Ishikawa (cell line): ENCODE measurements around the gene SLC32A1.
A peak's percentile ranks its signal among the peaks of the same experiment; 100 is the strongest.

ENCODE experiments used
- CEBPB ChIP-seq: IDR thresholded peaks from 2 replicates; pipeline ENCODE4 v1.6.1; 2012
- CREB1 ChIP-seq: IDR thresholded peaks from 2 replicates; pipeline ENCODE4 v1.6.1; 2012; ENCODE audit warnings: low read depth
- EGR1 ChIP-seq: IDR thresholded peaks from 2 replicates; pipeline ENCODE4 v1.6.1; 2012
- EP300 ChIP-seq: IDR thresholded peaks from 2 replicates; pipeline ENCODE4 v1.6.1; 2012; ENCODE audit warnings: borderline replicate concordance
- FOXM1 ChIP-seq: IDR thresholded peaks from 2 replicates; pipeline ENCODE4 v1.6.1; 2012; ENCODE audit warnings: low read depth, borderline replicate concordance
- MAX ChIP-seq: IDR thresholded peaks from 2 replicates; pipeline ENCODE4 v1.6.1; 2012
- NFIC ChIP-seq: IDR thresholded peaks from 2 replicates; pipeline ENCODE4 v1.6.1; 2012
- RAD21 ChIP-seq: IDR thresholded peaks from 2 replicates; pipeline ENCODE4 v1.6.1; 2012; ENCODE audit warnings: low read depth
- REST ChIP-seq: IDR thresholded peaks from 2 replicates; pipeline ENCODE4 v1.6.1; 2012; ENCODE audit warnings: low read depth, mild to moderate bottlenecking
- TAF1 ChIP-seq: IDR thresholded peaks from 2 replicates; pipeline ENCODE4 v1.6.1; 2012; ENCODE audit warnings: low read depth, mild to moderate bottlenecking
- TCF12 ChIP-seq: IDR thresholded peaks from 2 replicates; pipeline ENCODE4 v1.6.1; 2012; ENCODE audit warnings: low read depth
- TEAD4 ChIP-seq: IDR thresholded peaks from 2 replicates; pipeline ENCODE4 v1.6.1; 2012
- USF1 ChIP-seq: IDR thresholded peaks from 2 replicates; pipeline ENCODE4 v1.6.1; 2012
- YY1 ChIP-seq: IDR thresholded peaks from 2 replicates; pipeline ENCODE4 v1.6.1; 2012; ENCODE audit warnings: low read depth
- ZBTB7A ChIP-seq: IDR thresholded peaks from 2 replicates; pipeline ENCODE4 v1.6.1; 2012; ENCODE audit warnings: low read depth

Gene SLC32A1, protein sequence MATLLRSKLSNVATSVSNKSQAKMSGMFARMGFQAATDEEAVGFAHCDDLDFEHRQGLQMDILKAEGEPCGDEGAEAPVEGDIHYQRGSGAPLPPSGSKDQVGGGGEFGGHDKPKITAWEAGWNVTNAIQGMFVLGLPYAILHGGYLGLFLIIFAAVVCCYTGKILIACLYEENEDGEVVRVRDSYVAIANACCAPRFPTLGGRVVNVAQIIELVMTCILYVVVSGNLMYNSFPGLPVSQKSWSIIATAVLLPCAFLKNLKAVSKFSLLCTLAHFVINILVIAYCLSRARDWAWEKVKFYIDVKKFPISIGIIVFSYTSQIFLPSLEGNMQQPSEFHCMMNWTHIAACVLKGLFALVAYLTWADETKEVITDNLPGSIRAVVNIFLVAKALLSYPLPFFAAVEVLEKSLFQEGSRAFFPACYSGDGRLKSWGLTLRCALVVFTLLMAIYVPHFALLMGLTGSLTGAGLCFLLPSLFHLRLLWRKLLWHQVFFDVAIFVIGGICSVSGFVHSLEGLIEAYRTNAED

GRCh38 chr20:38723848-38724625, at the start of gene SLC32A1:
TSS of gene SLC32A1 (plus strand) at chr20:38724486. CDS start at chr20:38724725, 239 bp downstream.
- TF ChIP-seq EGR1: no peak
- TF ChIP-seq USF1: no peak
- no peak for TF ChIP-seq REST
- TF ChIP-seq CEBPB: no peak
- no peak for TF ChIP-seq FOXM1
- no peak for TF ChIP-seq TAF1
- no peak for TF ChIP-seq RAD21
- TF ChIP-seq NFIC: no peak
- no peak for TF ChIP-seq CREB1
- TF ChIP-seq TCF12: no peak
- no peak for TF ChIP-seq YY1
- no peak for TF ChIP-seq EP300
- TF ChIP-seq MAX: no peak
- TF ChIP-seq ZBTB7A: no peak
- no peak for TF ChIP-seq TEAD4

DNA sequence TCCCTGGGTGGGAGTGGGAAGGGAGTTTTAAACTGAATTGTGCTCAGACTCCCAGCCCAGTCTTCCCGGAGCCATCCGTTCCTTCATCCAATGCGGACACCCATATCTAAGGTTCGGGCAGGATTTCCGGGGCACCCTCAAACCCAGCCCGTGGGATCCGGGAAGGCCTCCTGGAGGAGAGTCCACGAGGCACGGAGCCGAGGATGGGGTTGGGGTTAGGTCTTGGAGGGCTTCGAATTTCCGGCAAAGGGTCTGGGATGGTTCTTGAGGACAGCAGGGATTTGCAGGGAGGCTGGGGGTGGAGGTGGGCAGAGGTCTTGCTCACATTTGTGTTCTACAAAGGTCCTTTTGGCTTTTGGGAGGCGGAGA, 49.5 kb upstream of the SLC32A1 start:
- no peak for TF ChIP-seq REST
- no peak for TF ChIP-seq TAF1
- TF ChIP-seq ZBTB7A: no peak
- TF ChIP-seq FOXM1: no peak
- no peak for TF ChIP-seq CREB1
- no peak for TF ChIP-seq MAX
- TF ChIP-seq TCF12: no peak
- TF ChIP-seq RAD21: no peak
- no peak for TF ChIP-seq CEBPB

GRCh38 chr20:38676576-38676975, 47.7 kb upstream of the SLC32A1 start:
- TF ChIP-seq CREB1 (no peak), TEAD4 (no peak)

- TF ChIP-seq REST: peak; percentile 94
- no peak for TF ChIP-seq NFIC
- TF ChIP-seq EGR1: no peak
These were observed 43.6 kb upstream of the SLC32A1 start for GRCh38 chr20:38680500-38681306.
